ENCODE measurements around the gene MAP3K2.

DNA sequence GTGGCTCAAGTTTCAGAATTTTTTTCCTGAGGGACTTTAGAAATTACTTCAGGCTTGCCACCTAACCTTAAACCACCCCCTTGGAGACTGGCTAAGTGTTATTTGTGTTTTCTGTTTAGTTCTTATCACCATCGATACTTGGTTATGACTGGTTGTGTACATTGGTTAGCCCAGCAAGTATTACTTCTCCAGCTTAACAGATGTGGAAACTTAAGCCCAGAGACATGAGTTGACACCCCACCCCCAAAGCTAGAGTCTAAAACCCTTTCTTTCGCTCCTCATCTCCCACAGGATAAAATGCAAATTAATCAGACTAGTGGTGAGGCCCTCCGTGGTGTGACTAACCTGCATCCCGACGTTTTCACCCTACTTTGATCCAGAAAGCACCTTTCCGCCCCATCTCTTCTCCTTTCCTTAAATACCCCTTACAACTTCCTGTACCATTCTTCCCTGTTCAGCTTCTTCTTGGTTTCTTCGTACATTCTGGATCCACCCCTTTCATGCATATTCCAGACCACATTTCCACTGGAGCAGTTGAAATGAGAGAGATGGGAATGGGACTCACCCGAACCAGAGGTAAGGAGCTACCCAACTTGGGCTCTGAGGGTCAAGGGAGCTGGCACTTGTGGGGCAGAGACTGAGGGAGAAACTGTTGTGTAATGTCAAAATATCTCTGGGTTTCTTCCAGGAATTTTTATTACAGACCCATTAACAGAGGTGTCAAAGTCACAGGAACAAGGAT, 819 bp upstream of the MAP3K2 start:
- TF ChIP-seq CTCF (IDR thresholded peaks at IDR 0.05) (no peak), POLR2A (IDR thresholded peaks at IDR 0.05) (no peak)
